ENCODE data around the gene DENND1B.

DNA sequence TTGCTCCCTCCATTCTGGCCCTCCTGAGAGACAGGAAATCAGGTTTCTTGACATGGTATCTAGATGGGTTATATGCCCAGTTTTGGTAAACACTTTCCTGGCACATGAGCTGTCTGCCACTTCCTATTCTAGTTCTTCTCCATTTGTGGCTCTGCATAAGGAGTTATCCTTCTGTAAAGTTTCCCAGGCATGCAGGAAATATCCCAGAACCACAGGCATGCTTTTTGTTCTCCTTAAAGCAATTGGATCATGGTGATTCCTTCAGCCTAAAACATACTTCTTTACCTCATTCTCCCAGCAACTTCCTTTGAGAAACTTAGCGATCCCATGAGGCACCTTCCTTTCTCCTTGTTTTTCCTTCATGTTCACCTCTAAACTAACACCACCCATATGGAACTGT lies 307.4 kb downstream of the DENND1B start:
- TF ChIP-seq, protein P1, sequence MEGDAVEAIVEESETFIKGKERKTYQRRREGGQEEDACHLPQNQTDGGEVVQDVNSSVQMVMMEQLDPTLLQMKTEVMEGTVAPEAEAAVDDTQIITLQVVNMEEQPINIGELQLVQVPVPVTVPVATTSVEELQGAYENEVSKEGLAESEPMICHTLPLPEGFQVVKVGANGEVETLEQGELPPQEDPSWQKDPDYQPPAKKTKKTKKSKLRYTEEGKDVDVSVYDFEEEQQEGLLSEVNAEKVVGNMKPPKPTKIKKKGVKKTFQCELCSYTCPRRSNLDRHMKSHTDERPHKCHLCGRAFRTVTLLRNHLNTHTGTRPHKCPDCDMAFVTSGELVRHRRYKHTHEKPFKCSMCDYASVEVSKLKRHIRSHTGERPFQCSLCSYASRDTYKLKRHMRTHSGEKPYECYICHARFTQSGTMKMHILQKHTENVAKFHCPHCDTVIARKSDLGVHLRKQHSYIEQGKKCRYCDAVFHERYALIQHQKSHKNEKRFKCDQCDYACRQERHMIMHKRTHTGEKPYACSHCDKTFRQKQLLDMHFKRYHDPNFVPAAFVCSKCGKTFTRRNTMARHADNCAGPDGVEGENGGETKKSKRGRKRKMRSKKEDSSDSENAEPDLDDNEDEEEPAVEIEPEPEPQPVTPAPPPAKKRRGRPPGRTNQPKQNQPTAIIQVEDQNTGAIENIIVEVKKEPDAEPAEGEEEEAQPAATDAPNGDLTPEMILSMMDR (conservative IDR thresholded peaks at IDR 0.05 in 1 of 2, IDR thresholded peaks at IDR 0.05 in 1 of 2; ENCODE audit: extremely low read depth in 1 of 2, insufficient read depth in 1 of 2, low read depth in 1 of 2, low read length in 2 of 2), result no peak
- no peak for TF ChIP-seq EZH2 (IDR thresholded peaks at IDR 0.05; ENCODE audit: borderline replicate concordance, low read length)

All from mammary epithelial cell (primary cell).